ENCODE data around the gene SLC10A7.

- TF ChIP-seq POLR2A (IDR thresholded peaks at IDR 0.05; ENCODE audit: low read depth, low read length), result no peak
- no peak for TF ChIP-seq POLR2AphosphoS5 (IDR thresholded peaks at IDR 0.05; ENCODE audit: low read depth, low read length)
- TF ChIP-seq TAF1 (IDR thresholded peaks at IDR 0.05; ENCODE audit: borderline replicate concordance, low read depth, low read length), result no peak
These were observed 23.4 kb downstream of the SLC10A7 start for GRCh38 chr4:146498291-146498690.

Measured in GM12892 (cell line).